Fibroblast of lung (primary cell): ENCODE data around the gene ABO. TPM values are rescaled to one million over a fixed set of nuclear protein-coding genes. Genes with fewer than 3 reads are reported as not detected.

Experiments
- DNase-seq, 2 donors: peaks; one replicate each; pipeline versions ENCODE4 v3.0.0 to v3.0.0-alpha.2; 2010; ENCODE audit warnings: low read depth in 2 of 2
- H2AFZ ChIP-seq: 2 replicates; pipeline ENCODE4 v1.5.1; 2012; ENCODE audit warnings: low read length, control low read depth, inconsistent platforms
- H3K27ac ChIP-seq: 2 replicates; pipeline ENCODE4 v1.5.1; 2011; ENCODE audit warnings: low read length, control low read depth; ENCODE audit not compliant: insufficient read depth
- H3K27me3 ChIP-seq: 2 replicates; pipeline ENCODE4 v1.5.1; 2011; ENCODE audit warnings: mild to moderate bottlenecking, low read length; ENCODE audit not compliant: control insufficient read depth, insufficient read depth
- H3K36me3 ChIP-seq: 2 replicates; pipeline ENCODE4 v1.5.1; 2011; ENCODE audit warnings: low read length; ENCODE audit not compliant: control insufficient read depth, insufficient read depth
- H3K4me1 ChIP-seq: 2 replicates; pipeline ENCODE4 v1.5.1; 2011; ENCODE audit warnings: low read length; ENCODE audit not compliant: control insufficient read depth, insufficient read depth; ENCODE audit errors: extremely low read depth
- H3K4me2 ChIP-seq: 2 replicates; pipeline ENCODE4 v1.5.1; 2011; ENCODE audit warnings: low read length, control low read depth; ENCODE audit not compliant: insufficient read depth; ENCODE audit errors: extremely low read depth
- H3K4me3 ChIP-seq, 4 experiments: fragments of 200-600 bp in 1 of 4; sonication (generic) in 1 of 4; replicated peaks in 1 of 4; 2 replicates each; pipeline ENCODE4 v1.5.1; 2011 to 2016; ENCODE audit warnings: low read length in 4 of 4, low read depth in 3 of 4, mild to moderate bottlenecking in 3 of 4, control low read depth in 2 of 4, inconsistent platforms in 1 of 4, mixed read lengths in 1 of 4; ENCODE audit not compliant: insufficient read depth in 1 of 4; ENCODE audit errors: control extremely low read depth in 1 of 4
- H3K79me2 ChIP-seq: 2 replicates; pipeline ENCODE4 v1.5.1; 2012; ENCODE audit warnings: mild to moderate bottlenecking, low read length, inconsistent platforms; ENCODE audit not compliant: control insufficient read depth, insufficient read depth
- H3K9ac ChIP-seq: 2 replicates; pipeline ENCODE4 v1.5.1; 2011; ENCODE audit warnings: mild to moderate bottlenecking, low read length, control low read depth; ENCODE audit not compliant: insufficient read depth
- H3K9me3 ChIP-seq: 2 replicates; pipeline ENCODE4 v1.5.1; 2012; ENCODE audit warnings: low read depth, low read length; ENCODE audit not compliant: control insufficient read depth, insufficient read depth
- H4K20me1 ChIP-seq: 2 replicates; pipeline ENCODE4 v1.5.1; 2011; ENCODE audit warnings: low read length; ENCODE audit not compliant: control insufficient read depth, insufficient read depth; ENCODE audit errors: extremely low read depth
- EZH2 ChIP-seq: IDR thresholded peaks from 2 replicates; pipeline ENCODE4 v1.5.1; 2012; ENCODE audit warnings: low read length, control low read depth, mild to moderate bottlenecking; ENCODE audit errors: missing control alignments
- polyA plus RNA-seq, 2 donors: library from polyadenylated mRNA; depleted of rRNA in 1 of 2; stranded (reverse) in 1 of 2; unstranded in 1 of 2; fragments of >200 nt; gene quantifications; 2 replicates each; pipeline ENCODE4 v1.2.1, GENCODE V29; 2011 to 2012; ENCODE audit warnings: missing spikeins in 1 of 2
- total RNA-seq: library from RNA; depleted of rRNA; stranded (reverse); fragments of >200 nt; gene quantifications from 2 replicates; pipeline ENCODE4 v1.2.1, GENCODE V29; 2014
- TF ChIP-seq, protein P1 (sequence below), 2 donors: IDR thresholded peaks in 1 of 2; conservative IDR thresholded peaks in 1 of 2; 1 replicate in 1 of 2; 2 replicates in 1 of 2; pipeline ENCODE4 v1.5.1; 2011 to 2012; ENCODE audit warnings: low read length in 2 of 2, control low read depth in 1 of 2, inconsistent platforms in 1 of 2, low read depth in 1 of 2, mild to moderate bottlenecking in 1 of 2

The ABO gene
- total and polyA plus RNA-seq, 2 donors (not counting 1 experiment from before 2014, with no cell fraction given): not detected

GRCh38 chr9:133282464-133283238, 7.7 kb upstream of the ABO start:
- Histone ChIP-seq H3K4me2 (no peak overlapping the region), H4K20me1 (no peaks in the 10 kb centered on the region), H3K9me3 (no peaks in the 10 kb centered on the region), H3K27ac (no peak overlapping the region), H2AFZ (no peak overlapping the region), H3K4me3 (no peak overlapping the region), H3K79me2 (no peaks in the 10 kb centered on the region), H3K4me1 (no peaks in the 10 kb centered on the region), H3K27me3 (peaks cover 6% of the 10 kb centered on the region), H3K36me3 (no peaks in the 10 kb centered on the region), H3K9ac (no peak overlapping the region)
- TF ChIP-seq, protein P1, sequence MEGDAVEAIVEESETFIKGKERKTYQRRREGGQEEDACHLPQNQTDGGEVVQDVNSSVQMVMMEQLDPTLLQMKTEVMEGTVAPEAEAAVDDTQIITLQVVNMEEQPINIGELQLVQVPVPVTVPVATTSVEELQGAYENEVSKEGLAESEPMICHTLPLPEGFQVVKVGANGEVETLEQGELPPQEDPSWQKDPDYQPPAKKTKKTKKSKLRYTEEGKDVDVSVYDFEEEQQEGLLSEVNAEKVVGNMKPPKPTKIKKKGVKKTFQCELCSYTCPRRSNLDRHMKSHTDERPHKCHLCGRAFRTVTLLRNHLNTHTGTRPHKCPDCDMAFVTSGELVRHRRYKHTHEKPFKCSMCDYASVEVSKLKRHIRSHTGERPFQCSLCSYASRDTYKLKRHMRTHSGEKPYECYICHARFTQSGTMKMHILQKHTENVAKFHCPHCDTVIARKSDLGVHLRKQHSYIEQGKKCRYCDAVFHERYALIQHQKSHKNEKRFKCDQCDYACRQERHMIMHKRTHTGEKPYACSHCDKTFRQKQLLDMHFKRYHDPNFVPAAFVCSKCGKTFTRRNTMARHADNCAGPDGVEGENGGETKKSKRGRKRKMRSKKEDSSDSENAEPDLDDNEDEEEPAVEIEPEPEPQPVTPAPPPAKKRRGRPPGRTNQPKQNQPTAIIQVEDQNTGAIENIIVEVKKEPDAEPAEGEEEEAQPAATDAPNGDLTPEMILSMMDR (conservative IDR thresholded peaks at IDR 0.05 in 1 of 2, IDR thresholded peaks at IDR 0.05 in 1 of 2; ENCODE audit: low read depth in 1 of 2, low read length in 2 of 2): no peak
- no peak for TF ChIP-seq EZH2
- DNase-seq: no peak

GRCh38 chr9:133280392-133280791, 5.4 kb upstream of the ABO start:
- no peak overlapping the region for H3K4me3 ChIP-seq
- peaks cover 11% of the 10 kb centered on the region for H3K27me3 ChIP-seq
- TF ChIP-seq, protein P1 (conservative IDR thresholded peaks at IDR 0.05 in 1 of 2, IDR thresholded peaks at IDR 0.05 in 1 of 2; ENCODE audit: low read depth in 1 of 2, low read length in 2 of 2): no peak
- TF ChIP-seq EZH2: no peak
- H3K4me2 ChIP-seq: no peak overlapping the region
- H2AFZ ChIP-seq: no peak overlapping the region
- H3K36me3 ChIP-seq: no peaks in the 10 kb centered on the region
- no peak for DNase-seq
- H3K9ac ChIP-seq: no peak overlapping the region
- no peaks in the 10 kb centered on the region for H3K79me2 ChIP-seq
- no peaks in the 10 kb centered on the region for H4K20me1 ChIP-seq
- no peak overlapping the region for H3K27ac ChIP-seq
- H3K4me1 ChIP-seq: no peaks in the 10 kb centered on the region
- H3K9me3 ChIP-seq: no peaks in the 10 kb centered on the region

DNA sequence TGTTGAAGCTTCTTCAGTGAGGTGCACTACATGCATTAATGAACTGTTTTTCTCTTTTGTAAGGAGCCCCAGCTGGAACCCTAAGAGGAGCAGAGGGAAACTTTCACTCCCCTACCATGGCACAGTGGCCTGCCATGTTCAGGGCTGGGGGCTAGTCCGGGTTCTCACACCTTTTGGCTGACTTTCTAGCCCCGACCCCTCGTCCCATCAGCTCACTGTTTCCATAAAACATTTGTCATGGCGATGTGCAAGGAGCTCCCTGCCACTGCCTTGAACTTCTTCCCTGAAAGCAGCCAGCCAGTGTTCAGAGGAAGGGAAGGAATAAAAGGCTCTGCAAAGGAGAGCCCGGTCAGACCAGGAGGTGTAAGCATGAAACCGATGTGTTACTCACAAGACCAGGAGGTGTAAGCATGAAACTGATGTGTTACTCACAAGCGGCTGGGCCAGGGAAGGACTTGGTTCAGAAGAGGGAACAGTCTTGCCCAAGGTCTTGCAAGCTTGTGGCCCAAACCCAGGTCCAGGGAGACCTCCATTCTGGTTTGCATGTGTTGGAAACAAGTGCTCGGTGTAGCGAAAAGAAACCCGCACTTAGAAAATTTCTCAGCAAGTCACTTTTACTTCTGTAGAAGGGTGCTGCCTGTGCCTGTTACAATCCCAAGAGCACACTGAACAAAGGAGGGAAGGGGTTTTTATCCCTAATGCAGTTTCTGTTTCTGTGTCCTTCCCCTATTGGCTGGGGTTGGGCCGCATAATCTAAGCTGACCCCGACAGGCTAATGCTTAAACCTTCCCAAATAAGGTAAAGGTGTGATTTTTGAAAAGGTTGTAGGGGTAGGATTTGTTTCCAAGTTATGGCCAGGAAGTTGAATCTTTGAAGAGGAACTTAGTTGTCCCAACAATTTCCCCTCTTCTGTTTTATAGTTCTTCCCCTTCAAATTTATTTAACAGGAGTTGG, 3.4 kb upstream of the ABO start:
- no peaks in the 10 kb centered on the region for H3K4me1 ChIP-seq
- no peak overlapping the region for H3K27ac ChIP-seq
- TF ChIP-seq, protein P1 (conservative IDR thresholded peaks at IDR 0.05 in 1 of 2, IDR thresholded peaks at IDR 0.05 in 1 of 2; ENCODE audit: low read depth in 1 of 2, low read length in 2 of 2): no peak
- TF ChIP-seq EZH2: no peak
- no peaks in the 10 kb centered on the region for H3K79me2 ChIP-seq
- no peak overlapping the region for H3K4me2 ChIP-seq
- H3K4me3 ChIP-seq: no peak overlapping the region
- no peak for DNase-seq
- H2AFZ ChIP-seq: no peak overlapping the region
- no peaks in the 10 kb centered on the region for H3K36me3 ChIP-seq
- H4K20me1 ChIP-seq: no peaks in the 10 kb centered on the region
- H3K9me3 ChIP-seq: no peaks in the 10 kb centered on the region
- no peak overlapping the region for H3K9ac ChIP-seq
- peaks cover 18% of the 10 kb centered on the region for H3K27me3 ChIP-seq
